K562 (cell line): ENCODE data around the gene SCFD2. TPM values are rescaled to one million over a fixed set of nuclear protein-coding genes. Genes with fewer than 3 reads are reported as not detected.
"Not testable (repeated sequence)": the region's sequence is repeated elsewhere in the genome, so short reads cannot be mapped to it uniquely, and the experiment has no call there.

ENCODE experiments used
- ATAC-seq: fragments of 200-7000 bp; cut with Tn5 transposase; 3 replicates; pipeline ENCODE4 v1.9.1; 2020; ENCODE audit warnings: moderate library complexity
- BruUV-seq: library from RNA; stranded (reverse); fragments of 400-500 nt; replicated peaks from 2 replicates; lab custom pipeline; 2021; lab: Mats Ljungman, UMichigan
- CTCF ChIA-PET: fragments of 300-600 bp; formaldehyde crosslinking; extraction: SDS; loops from one replicate; lab custom pipeline; 2021; ENCODE audit warnings: low intra/inter-chr PET ratio; lab: Yijun Ruan, JAX
- POLR2A ChIA-PET: fragments of 300-600, 350-650 bp; sonication (Branson Sonifier 250); formaldehyde crosslinking; extraction: SDS; loops from one replicate; lab custom pipeline; 2021; ENCODE audit warnings: antibody characterized with exemption, inconsistent platforms; lab: Yijun Ruan, JAX
- DNase-seq, 4 experiments: peaks; one replicate each; pipeline versions ENCODE4 v3.0.0 to v3.0.0-alpha.2; 2011 to 2018; ENCODE audit warnings: low spot score in 3 of 4, mixed read lengths in 3 of 4; ENCODE audit errors: extremely low read depth in 1 of 4
- FAIRE-seq: peaks from 2 replicates; lab custom pipeline; 2011; peaks lifted over from hg19 to GRCh38; lab: Jason Lieb, UNC
- H2AFZ ChIP-seq: 2 replicates; pipeline ENCODE4 v1.6.0; 2011; ENCODE audit warnings: low read depth, low read length, control low read depth, inconsistent platforms
- H3K27ac ChIP-seq: fragments of 200-600 bp; 3 replicates; pipeline ENCODE4 v1.8.0; 2011; ENCODE audit warnings: low read depth, mild to moderate bottlenecking, control low read depth, inconsistent platforms, low read length, moderate library complexity, mixed read lengths; ENCODE audit errors: extremely low read depth
- H3K27me3 ChIP-seq, 2 experiments: fragments of 300-600 bp in 1 of 2; 2 replicates in 1 of 2; 3 replicates in 1 of 2; pipeline versions ENCODE4 v1.6.0 to v1.8.0; 2011; ENCODE audit warnings: inconsistent platforms in 2 of 2, low read length in 2 of 2, mild to moderate bottlenecking in 1 of 2, mixed read lengths in 1 of 2, moderate library complexity in 1 of 2; ENCODE audit not compliant: control insufficient read depth in 2 of 2, insufficient read depth in 2 of 2
- H3K36me3 ChIP-seq: fragments of 300-600 bp; 3 replicates; pipeline ENCODE4 v1.8.0; 2011; ENCODE audit warnings: mild to moderate bottlenecking, low read length, inconsistent platforms; ENCODE audit not compliant: control insufficient read depth, insufficient read depth
- H3K4me1 ChIP-seq, 2 experiments: fragments of 200-600 bp in 1 of 2; replicated peaks in 1 of 2; 2 replicates in 1 of 2; 3 replicates in 1 of 2; pipeline versions ENCODE4 v1.5.1 to v1.8.0; 2011; ENCODE audit warnings: inconsistent platforms in 2 of 2, low read length in 2 of 2, mild to moderate bottlenecking in 1 of 2, mixed read lengths in 1 of 2, moderate library complexity in 1 of 2; ENCODE audit not compliant: control insufficient read depth in 2 of 2, insufficient read depth in 2 of 2
- H3K4me2 ChIP-seq: 2 replicates; pipeline ENCODE4 v1.6.1; 2011; ENCODE audit warnings: low read length, control low read depth, inconsistent platforms, mixed read lengths; ENCODE audit not compliant: insufficient read depth
- H3K4me3 ChIP-seq: fragments of 200-600 bp; sonication (generic), shearing (Covaris generic); 2 replicates; pipeline ENCODE4 v1.5.1; 2016; ENCODE audit warnings: control low read depth, inconsistent platforms
- H3K79me2 ChIP-seq: fragments of 200-600 bp; 3 replicates; pipeline ENCODE4 v1.8.0; 2011; ENCODE audit warnings: low read length, inconsistent platforms; ENCODE audit not compliant: control insufficient read depth, insufficient read depth
- H3K9ac ChIP-seq, 2 experiments: 2 replicates each; pipeline versions ENCODE4 v1.6.0 to v1.6.1; 2011; ENCODE audit warnings: low read depth in 2 of 2, low read length in 2 of 2, control low read depth in 1 of 2, inconsistent platforms in 1 of 2, mild to moderate bottlenecking in 1 of 2, mixed read lengths in 1 of 2; ENCODE audit not compliant: insufficient read depth in 1 of 2
- H3K9me1 ChIP-seq: one replicate; pipeline ENCODE4 v1.6.0; 2011; ENCODE audit warnings: inconsistent platforms, mild to moderate bottlenecking, low read length, moderate library complexity; ENCODE audit not compliant: control insufficient read depth, insufficient read depth
- H3K9me3 ChIP-seq: replicated peaks from 2 replicates; pipeline ENCODE4 v1.5.1; 2011; ENCODE audit warnings: low read depth, low read length, inconsistent platforms; ENCODE audit not compliant: control insufficient read depth, insufficient read depth
- H4K20me1 ChIP-seq: replicated peaks from 2 replicates; pipeline ENCODE4 v1.6.1; 2011; ENCODE audit warnings: low read length, inconsistent platforms, mixed read lengths; ENCODE audit not compliant: control insufficient read depth, insufficient read depth
- WGBS: fragments of 100-300 bp; shearing (Covaris generic); methylation state at CpG from one replicate; pipeline ENCODE4 v1.1.6; 2016; ENCODE audit warnings: low coverage, mixed read lengths; ENCODE audit not compliant: insufficient coverage; ENCODE audit errors: missing lambda C conversion rate; 5-methylcytosine and 5-hydroxymethylcytosine counted together
- in situ Hi-C: fragments of 300-500 bp; cut with MboI; formaldehyde crosslinking; loops from 4 replicates; pipeline ENCODE4 v1.15.0; 2018; ENCODE audit warnings: inconsistent platforms, mixed read lengths
- intact Hi-C: fragments of 100-400 bp; cut with micrococcal nuclease; formaldehyde crosslinking; loops from 2 replicates; pipeline ENCODE4 v1.14.2; 2022
- polyA plus RNA-seq, 8 experiments: library from polyadenylated mRNA; depleted of rRNA in 4 of 8; stranded (reverse) in 5 of 8; unstranded in 3 of 8; fragments of >200 nt; fragmentation: Nextera tagmentation in 2 of 8; fragmentation: Illumina TruSeq in 1 of 8; extraction: Ambion mirVana in 2 of 8; extraction: Trizol in 1 of 8; gene quantifications; 2 replicates each; pipeline versions ENCODE4 v1.2.1 to v1.2.3, GENCODE V29; 2011 to 2014; ENCODE audit warnings: inconsistent platforms in 1 of 8, missing spikeins in 1 of 8
- total RNA-seq, 7 experiments: library from RNA; depleted of rRNA in 6 of 7; stranded (reverse); fragments of >200 nt in 6 of 7; fragmentation: Illumina TruSeq in 2 of 7; extraction: Trizol in 2 of 7; gene quantifications; 2 replicates each; pipeline versions ENCODE4 v1.2.1 to v1.2.3, GENCODE V29; 2011 to 2021; ENCODE audit warnings: low replicate concordance in 1 of 7
- TF ChIP-seq, protein P1 (sequence below): IDR thresholded peaks from 3 replicates; pipeline ENCODE4 v1.6.1; 2011; ENCODE audit warnings: borderline replicate concordance, mild to moderate bottlenecking; ENCODE audit not compliant: insufficient read length, insufficient read depth

Gene SCFD2
- total and polyA plus RNA-seq, 9 of the 15 experiments (the other 6 are each of a cell fraction or from before 2014, with no cell fraction given): 5.7 to 30.3 (median 22.8) TPM

DNA sequence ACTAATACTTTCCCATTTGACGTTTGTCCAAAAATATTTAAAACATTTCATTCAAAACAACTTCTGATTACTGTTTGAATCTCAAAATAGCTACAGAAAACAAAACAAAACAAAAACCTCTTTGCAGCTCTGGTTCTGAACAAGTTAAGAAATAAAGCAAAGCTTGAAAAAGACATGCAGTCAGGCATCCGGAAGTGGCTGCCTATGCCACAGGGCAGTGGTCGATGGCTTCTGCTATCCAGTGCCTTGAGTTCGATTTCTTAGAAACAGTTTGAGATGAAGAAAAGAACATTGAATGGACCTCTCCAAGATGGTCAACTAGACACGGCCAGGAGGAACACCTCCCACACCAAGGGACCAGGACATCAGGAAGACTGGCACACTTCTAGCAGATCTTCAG is 125.3 kb downstream of the SCFD2 start (continued):
- TF ChIP-seq, protein P1, sequence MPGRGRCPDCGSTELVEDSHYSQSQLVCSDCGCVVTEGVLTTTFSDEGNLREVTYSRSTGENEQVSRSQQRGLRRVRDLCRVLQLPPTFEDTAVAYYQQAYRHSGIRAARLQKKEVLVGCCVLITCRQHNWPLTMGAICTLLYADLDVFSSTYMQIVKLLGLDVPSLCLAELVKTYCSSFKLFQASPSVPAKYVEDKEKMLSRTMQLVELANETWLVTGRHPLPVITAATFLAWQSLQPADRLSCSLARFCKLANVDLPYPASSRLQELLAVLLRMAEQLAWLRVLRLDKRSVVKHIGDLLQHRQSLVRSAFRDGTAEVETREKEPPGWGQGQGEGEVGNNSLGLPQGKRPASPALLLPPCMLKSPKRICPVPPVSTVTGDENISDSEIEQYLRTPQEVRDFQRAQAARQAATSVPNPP: no peak

DNA sequence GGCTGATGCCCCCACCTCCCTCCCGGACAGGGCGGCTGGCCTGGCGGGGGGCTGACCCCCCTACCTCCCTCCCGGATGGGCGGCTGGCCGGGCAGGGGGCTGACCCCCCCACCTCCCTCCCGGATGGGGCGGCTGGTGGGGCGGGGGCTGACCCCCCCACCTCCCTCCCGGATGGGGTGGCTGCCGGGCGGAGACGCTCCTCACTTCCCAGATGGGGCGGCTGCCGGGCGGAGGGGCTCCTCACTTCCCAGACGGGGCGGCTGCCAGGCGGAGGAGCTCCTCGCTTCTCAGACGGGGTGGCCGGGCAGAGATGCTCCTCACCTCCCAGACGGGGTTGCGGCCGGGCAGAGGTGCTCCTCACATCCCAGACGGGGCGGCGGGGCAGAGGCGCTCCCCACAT is 127.5 kb downstream of the SCFD2 start:
- in situ Hi-C loops, intact Hi-C loops, H3K27me3 ChIP-seq, H3K27ac ChIP-seq, H3K79me2 ChIP-seq, ATAC-seq, H2AFZ ChIP-seq, H3K4me2 ChIP-seq, H3K9ac ChIP-seq, H3K4me3 ChIP-seq, POLR2A ChIA-PET, H3K9me3 ChIP-seq, H3K4me1 ChIP-seq, CTCF ChIA-PET, BruUV-seq, H3K9me1 ChIP-seq, FAIRE-seq, DNase-seq, H3K36me3 ChIP-seq, H4K20me1 ChIP-seq: not testable (repeated sequence)
- WGBS: no CpG with 5 or more reads among the region's 29 CpGs

DNA sequence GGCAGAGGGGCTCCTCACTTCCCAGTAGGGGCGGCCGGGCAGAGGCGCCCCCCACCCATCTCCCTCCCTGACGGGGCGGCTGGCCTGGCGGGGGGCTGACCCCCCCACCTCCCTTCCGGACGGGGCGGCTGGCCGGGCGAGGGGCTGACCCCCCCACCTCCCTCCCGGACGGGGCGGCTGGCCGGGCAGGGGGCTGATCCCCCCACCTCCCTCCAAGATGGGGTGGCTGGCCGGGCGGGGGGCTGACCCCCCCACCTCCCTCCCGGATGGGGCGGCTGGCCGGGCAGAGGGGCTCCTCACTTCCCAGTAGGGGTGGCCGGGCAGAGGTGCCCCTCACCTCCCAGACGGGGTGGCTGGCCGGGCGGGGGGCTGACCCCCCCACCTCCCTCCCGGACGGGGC is 128.1 kb downstream of the SCFD2 start:
- POLR2A ChIA-PET, FAIRE-seq, H3K27ac ChIP-seq, H3K27me3 ChIP-seq, intact Hi-C loops, H3K4me1 ChIP-seq, H3K79me2 ChIP-seq, in situ Hi-C loops, H3K4me2 ChIP-seq, ATAC-seq, H4K20me1 ChIP-seq, CTCF ChIA-PET, DNase-seq, H3K9ac ChIP-seq, H3K9me1 ChIP-seq, H3K9me3 ChIP-seq, H3K4me3 ChIP-seq, H3K36me3 ChIP-seq, H2AFZ ChIP-seq, BruUV-seq: not testable (repeated sequence)
- no CpG with 5 or more reads among the region's 26 CpGs for WGBS

DNA sequence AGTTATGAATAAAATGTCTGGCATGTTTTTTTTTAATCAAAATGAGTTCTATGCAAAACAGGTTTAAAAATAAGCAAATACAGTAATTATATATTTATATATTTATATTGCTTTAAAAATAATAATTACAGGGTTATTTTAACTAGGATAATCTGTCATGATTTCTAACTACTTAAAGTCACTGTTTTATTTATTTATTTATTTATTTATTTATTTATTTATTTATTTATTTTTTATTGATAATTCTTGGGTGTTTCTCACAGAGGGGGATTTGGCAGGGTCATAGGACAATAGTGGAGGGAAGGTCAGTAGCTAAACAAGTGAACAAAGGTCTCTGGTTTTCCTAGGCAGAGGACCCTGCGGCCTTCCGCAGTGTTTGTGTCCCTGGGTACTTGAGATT is 129.2 kb downstream of the SCFD2 start:
- FAIRE-seq, H3K27me3 ChIP-seq, ATAC-seq, H3K9me3 ChIP-seq, in situ Hi-C loops, H3K27ac ChIP-seq, DNase-seq, H2AFZ ChIP-seq, H3K9ac ChIP-seq, H3K79me2 ChIP-seq, BruUV-seq, CTCF ChIA-PET, H4K20me1 ChIP-seq, H3K4me3 ChIP-seq, intact Hi-C loops, POLR2A ChIA-PET, H3K9me1 ChIP-seq, H3K4me2 ChIP-seq, H3K4me1 ChIP-seq, H3K36me3 ChIP-seq: not testable (repeated sequence)
- WGBS: no CpG with 5 or more reads among the region's 2 CpGs
